RWPE1 (cell line): ENCODE results near the gene ZC3H18.

Source experiments
- CTCF ChIA-PET: fragments of 350-600 bp; sonication (Branson Sonifier 250); formaldehyde crosslinking; extraction: SDS; loops from one replicate; lab custom pipeline; 2021; lab: Yijun Ruan, JAX
- POLR2A ChIA-PET: fragments of 400-600 bp; formaldehyde crosslinking; extraction: SDS; loops from one replicate; lab custom pipeline; 2020; ENCODE audit warnings: antibody characterized with exemption; ENCODE audit not compliant: low non-redundant PET; lab: Yijun Ruan, JAX
- DNase-seq: peaks from one replicate; pipeline ENCODE4 v3.0.0; 2012; ENCODE audit warnings: low spot score
- H3K27ac ChIP-seq: fragments of 450-650 bp; 2 replicates; pipeline ENCODE4 v1.5.1; 2017
- TF ChIP-seq, protein P1 (sequence below): fragments of 450-650 bp; conservative IDR thresholded peaks from 2 replicates; pipeline ENCODE4 v1.5.1; 2017; ENCODE audit warnings: low read depth, mild to moderate bottlenecking

ZC3H18 gene

GRCh38 chr16:88610909-88611812, 41.0 kb downstream of the ZC3H18 start:
- TF ChIP-seq, protein P1, sequence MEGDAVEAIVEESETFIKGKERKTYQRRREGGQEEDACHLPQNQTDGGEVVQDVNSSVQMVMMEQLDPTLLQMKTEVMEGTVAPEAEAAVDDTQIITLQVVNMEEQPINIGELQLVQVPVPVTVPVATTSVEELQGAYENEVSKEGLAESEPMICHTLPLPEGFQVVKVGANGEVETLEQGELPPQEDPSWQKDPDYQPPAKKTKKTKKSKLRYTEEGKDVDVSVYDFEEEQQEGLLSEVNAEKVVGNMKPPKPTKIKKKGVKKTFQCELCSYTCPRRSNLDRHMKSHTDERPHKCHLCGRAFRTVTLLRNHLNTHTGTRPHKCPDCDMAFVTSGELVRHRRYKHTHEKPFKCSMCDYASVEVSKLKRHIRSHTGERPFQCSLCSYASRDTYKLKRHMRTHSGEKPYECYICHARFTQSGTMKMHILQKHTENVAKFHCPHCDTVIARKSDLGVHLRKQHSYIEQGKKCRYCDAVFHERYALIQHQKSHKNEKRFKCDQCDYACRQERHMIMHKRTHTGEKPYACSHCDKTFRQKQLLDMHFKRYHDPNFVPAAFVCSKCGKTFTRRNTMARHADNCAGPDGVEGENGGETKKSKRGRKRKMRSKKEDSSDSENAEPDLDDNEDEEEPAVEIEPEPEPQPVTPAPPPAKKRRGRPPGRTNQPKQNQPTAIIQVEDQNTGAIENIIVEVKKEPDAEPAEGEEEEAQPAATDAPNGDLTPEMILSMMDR: no peak
- no peak for DNase-seq
- no peak overlapping the region for H3K27ac ChIP-seq
- CTCF ChIA-PET: interaction anchor here (0.6 kb wide), 1 partner anchor 157 kb away, joined by 3 read pairs; no protein-coding TSS in a partner anchor
- POLR2A ChIA-PET: no interaction called here

DNA sequence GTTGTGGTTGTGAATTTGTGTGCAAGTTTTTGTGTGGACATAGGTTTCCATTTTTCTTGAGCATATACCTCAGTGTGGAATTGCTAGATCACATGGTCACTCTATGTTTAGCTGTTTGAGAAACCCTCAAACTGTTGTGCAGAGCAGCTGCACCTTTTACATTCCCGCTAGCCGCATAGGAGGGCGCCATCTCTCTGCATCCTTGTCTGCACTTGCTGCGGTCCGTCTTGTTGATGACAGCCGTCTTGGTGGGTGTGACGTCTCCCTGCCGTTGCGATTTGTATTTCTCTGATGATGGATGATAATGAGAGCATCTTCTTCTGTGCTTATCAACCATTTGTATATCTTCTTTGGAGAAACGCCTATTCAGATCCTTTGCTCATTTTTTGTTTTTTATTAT, 43.1 kb downstream of the ZC3H18 start:
- no peak for DNase-seq
- H3K27ac ChIP-seq: no peak overlapping the region
- CTCF ChIA-PET: interaction anchor here (0.7 kb wide), 1 partner anchor 10 kb away, joined by 3 read pairs; no protein-coding TSS in a partner anchor
- TF ChIP-seq, protein P1: no peak
- POLR2A ChIA-PET: no interaction called here

DNA sequence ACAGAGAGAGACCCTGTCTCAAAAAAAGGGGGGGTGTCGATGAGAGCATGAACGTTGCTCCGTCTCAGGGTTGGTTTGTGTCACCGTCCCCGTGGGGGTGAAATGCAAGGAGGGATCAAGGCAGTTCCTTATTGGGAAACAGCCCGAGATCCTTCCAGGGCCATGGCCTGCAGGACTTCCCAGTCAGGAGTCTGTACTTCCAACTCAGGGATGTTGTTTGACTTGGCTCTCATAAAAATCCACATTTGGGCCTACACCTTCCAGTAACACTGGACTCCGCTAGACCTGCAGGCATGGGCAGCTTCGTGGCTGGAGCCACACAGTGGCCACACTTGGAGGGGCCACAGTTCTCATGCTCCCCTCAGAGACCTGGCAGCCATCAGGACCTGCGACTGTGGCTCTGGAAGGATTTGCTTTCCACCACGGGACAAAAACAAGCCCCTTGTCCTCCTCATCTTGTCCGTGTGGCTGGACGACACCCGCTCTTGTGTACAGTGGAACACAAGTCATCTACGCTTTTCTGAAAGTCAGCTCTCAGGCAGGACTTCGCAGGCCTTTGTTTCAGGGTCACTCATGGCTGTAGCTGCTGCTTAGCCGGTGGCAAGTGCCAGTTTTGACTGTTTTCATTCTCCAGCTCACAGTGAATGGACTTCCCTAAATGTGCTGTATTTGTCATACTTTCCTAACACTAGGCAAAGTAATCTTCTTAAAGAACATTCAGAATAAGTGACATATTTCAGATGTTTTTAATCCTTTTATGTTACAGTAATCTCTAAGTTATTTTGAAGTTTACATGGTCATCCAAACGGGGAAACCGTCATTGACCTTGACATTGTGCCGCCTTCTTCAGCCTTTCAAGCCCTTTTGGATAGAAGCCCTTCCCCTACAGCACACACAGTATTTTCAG, 44.0 kb downstream of the ZC3H18 start:
- ChIA-PET POLR2A (no interaction called here), CTCF (no interaction called here)
- no peak for DNase-seq
- TF ChIP-seq, protein P1: no peak
- H3K27ac ChIP-seq: no peak overlapping the region

DNA sequence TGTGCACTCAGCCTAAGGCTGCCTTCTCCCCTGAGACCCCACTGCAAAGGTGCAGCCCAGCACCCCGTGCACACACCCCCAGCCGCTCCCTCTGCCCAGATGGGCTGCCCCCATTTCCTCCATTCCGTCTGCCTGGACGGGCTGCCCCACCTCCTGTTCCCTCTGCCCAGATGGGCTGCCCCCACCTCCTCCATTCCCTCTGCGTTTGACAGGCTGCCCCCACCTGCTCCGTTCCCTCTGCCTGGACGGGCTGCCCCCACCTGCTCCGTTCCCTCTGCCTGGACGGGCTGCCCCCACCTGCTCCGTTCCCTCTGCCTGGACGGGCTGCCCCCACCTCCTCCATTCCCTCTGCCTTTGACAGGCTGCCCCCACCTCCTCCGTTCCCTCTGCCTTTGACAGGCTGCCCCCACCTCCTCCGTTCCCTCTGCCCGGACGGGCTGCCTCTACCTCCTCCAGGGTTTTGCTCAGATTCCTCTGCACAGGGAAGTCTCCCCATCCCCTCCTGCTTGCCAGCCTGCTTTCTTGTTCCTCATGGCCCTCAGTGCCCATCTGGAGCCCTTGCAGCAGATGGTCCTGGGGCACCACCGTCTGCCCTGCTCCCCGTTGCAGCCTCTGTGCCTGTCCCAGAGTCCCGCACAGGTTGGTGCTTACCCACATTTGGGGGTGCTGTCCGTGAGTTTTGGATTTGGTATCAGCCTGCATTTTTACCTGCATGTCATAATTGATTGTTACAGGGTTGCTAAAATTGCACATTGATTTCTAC, 44.8 kb downstream of the ZC3H18 start:
- ChIA-PET POLR2A (no interaction called here), CTCF (no interaction called here)
- DNase-seq: no peak
- TF ChIP-seq, protein P1: no peak
- peak overlapping the region; percentile 14; the same call in 1 of the 2 replicates for H3K27ac ChIP-seq

GRCh38 chr16:88616320-88616719, 46.1 kb downstream of the ZC3H18 start:
- DNase-seq: no peak
- TF ChIP-seq, protein P1: no peak
- POLR2A ChIA-PET: no interaction called here
- H3K27ac ChIP-seq: peak overlapping the region; percentile 14
- CTCF ChIA-PET: no interaction called here
